Tibial artery (tissue), 4 donors: ENCODE data around the gene XIRP1.

Experiments used
- DNase-seq, 2 donors: peaks; one replicate each; pipeline ENCODE4 v3.0.0-alpha.2; 2019
- H3K27ac ChIP-seq, 2 donors: fragments of 200-600 bp; sonication (generic) in 1 of 2; 1 replicate in 1 of 2; 2 replicates in 1 of 2; pipeline ENCODE4 v1.5.1; 2018 to 2019; ENCODE audit warnings: mild to moderate bottlenecking in 1 of 2
- H3K27me3 ChIP-seq, 2 donors: fragments of 200-600 bp; sonication (generic) in 1 of 2; one replicate each; pipeline versions ENCODE4 v1.5.1 to v1.6.0; 2016 to 2019
- H3K36me3 ChIP-seq, 3 donors: fragments of 200-600 bp; sonication (generic) in 2 of 3; one replicate each; pipeline ENCODE4 v1.5.1; 2016 to 2019; ENCODE audit warnings: mild to moderate bottlenecking in 2 of 3
- H3K4me1 ChIP-seq, 4 donors: fragments of 200-600 bp; sonication (generic) in 2 of 4; 1 replicate in 3 of 4; 2 replicates in 1 of 4; pipeline ENCODE4 v1.5.1; 2016 to 2019
- H3K4me3 ChIP-seq, 2 donors: fragments of 200-600 bp; sonication (generic) in 1 of 2; 1 replicate in 1 of 2; 2 replicates in 1 of 2; pipeline ENCODE4 v1.5.1; 2018 to 2019; ENCODE audit warnings: mild to moderate bottlenecking in 2 of 2
- H3K9me3 ChIP-seq, 3 donors: fragments of 200-600 bp; sonication (generic) in 1 of 3; one replicate each; pipeline ENCODE4 v1.5.1; 2016 to 2019
- CTCF ChIP-seq, 2 experiments: fragments of 200-600 bp in 1 of 2; fragments of 450-650 bp in 1 of 2; IDR thresholded peaks; one replicate each; pipeline ENCODE4 v1.5.1; 2017 to 2019; ENCODE audit warnings: antibody characterized with exemption in 2 of 2, mild to moderate bottlenecking in 1 of 2, moderate library complexity in 1 of 2
- intact Hi-C: fragments of 100-400 bp; cut with DNase I; formaldehyde crosslinking; loops from one replicate; pipeline ENCODE4 v1.15.0; 2023; ENCODE audit warnings: low total_unique reads

Gene XIRP1

GRCh38 chr3:39213613-39214012 is 21.2 kb upstream of the XIRP1 start:
- Histone ChIP-seq H3K9me3 (no peaks in the 10 kb centered on the region), H3K36me3 (no peaks in the 10 kb centered on the region), H3K27me3 (no peaks in the 10 kb centered on the region), H3K27ac (no peak overlapping the region), H3K4me3 (no peak overlapping the region), H3K4me1 (no peaks in the 10 kb centered on the region)
- DNase-seq: no peak
- intact Hi-C loops: no loop called here
- no peak for TF ChIP-seq CTCF (IDR thresholded peaks at IDR 0.05)

- no peaks in the 10 kb centered on the region for H3K27me3 ChIP-seq
- H3K4me1 ChIP-seq: no peaks in the 10 kb centered on the region
- H3K27ac ChIP-seq: no peak overlapping the region
- TF ChIP-seq CTCF (IDR thresholded peaks at IDR 0.05): no peak
- no peak for DNase-seq
- intact Hi-C loops: no loop called here
- H3K36me3 ChIP-seq: no peaks in the 10 kb centered on the region
- H3K4me3 ChIP-seq: no peak overlapping the region
- H3K9me3 ChIP-seq: no peaks in the 10 kb centered on the region
These were observed 20.3 kb upstream of the XIRP1 start for GRCh38 chr3:39212665-39213064.

GRCh38 chr3:39211332-39212130 is 19.1 kb upstream of the XIRP1 start:
- H3K4me3 ChIP-seq: no peak overlapping the region
- no peaks in the 10 kb centered on the region for H3K27me3 ChIP-seq
- DNase-seq: no peak
- no peaks in the 10 kb centered on the region for H3K36me3 ChIP-seq
- no peak for TF ChIP-seq CTCF (IDR thresholded peaks at IDR 0.05)
- intact Hi-C loops: no loop called here
- H3K27ac ChIP-seq: no peak overlapping the region
- H3K9me3 ChIP-seq: no peaks in the 10 kb centered on the region
- H3K4me1 ChIP-seq: no peaks in the 10 kb centered on the region

GRCh38 chr3:39210078-39210477 is 17.7 kb upstream of the XIRP1 start:
- peaks cover 0 to 3% (median 0%) of the 10 kb centered on the region in 3 donors for H3K9me3 ChIP-seq
- no peak for TF ChIP-seq CTCF (IDR thresholded peaks at IDR 0.05)
- H3K4me3 ChIP-seq: no peak overlapping the region
- intact Hi-C loops: no loop called here
- H3K27ac ChIP-seq: no peak overlapping the region
- no peaks in the 10 kb centered on the region for H3K36me3 ChIP-seq
- H3K4me1 ChIP-seq: no peaks in the 10 kb centered on the region
- no peaks in the 10 kb centered on the region for H3K27me3 ChIP-seq
- no peak for DNase-seq

GRCh38 chr3:39209329-39209970 is 17.1 kb upstream of the XIRP1 start:
- intact Hi-C loops: loop anchor here (5.0 kb wide), 1 partner anchor 78 kb away; no protein-coding TSS in a partner anchor
- TF ChIP-seq CTCF (IDR thresholded peaks at IDR 0.05): no peak
- H3K27ac ChIP-seq: no peak overlapping the region
- H3K9me3 ChIP-seq: peaks cover 0 to 6% (median 0%) of the 10 kb centered on the region in 3 donors
- no peaks in the 10 kb centered on the region for H3K4me1 ChIP-seq
- H3K36me3 ChIP-seq: no peaks in the 10 kb centered on the region
- no peaks in the 10 kb centered on the region for H3K27me3 ChIP-seq
- H3K4me3 ChIP-seq: no peak overlapping the region
- DNase-seq: no peak
